HG02623 (cell line): ENCODE measurements around the gene SIGLEC7.

ENCODE experiments used
- ATAC-seq: cut with Tn5 transposase; IDR thresholded peaks from one replicate; pipeline ENCODE4 v1.9.1; 2021; ENCODE audit warnings: moderate library complexity; ENCODE audit not compliant: unreplicated experiment

SIGLEC7 gene

DNA sequence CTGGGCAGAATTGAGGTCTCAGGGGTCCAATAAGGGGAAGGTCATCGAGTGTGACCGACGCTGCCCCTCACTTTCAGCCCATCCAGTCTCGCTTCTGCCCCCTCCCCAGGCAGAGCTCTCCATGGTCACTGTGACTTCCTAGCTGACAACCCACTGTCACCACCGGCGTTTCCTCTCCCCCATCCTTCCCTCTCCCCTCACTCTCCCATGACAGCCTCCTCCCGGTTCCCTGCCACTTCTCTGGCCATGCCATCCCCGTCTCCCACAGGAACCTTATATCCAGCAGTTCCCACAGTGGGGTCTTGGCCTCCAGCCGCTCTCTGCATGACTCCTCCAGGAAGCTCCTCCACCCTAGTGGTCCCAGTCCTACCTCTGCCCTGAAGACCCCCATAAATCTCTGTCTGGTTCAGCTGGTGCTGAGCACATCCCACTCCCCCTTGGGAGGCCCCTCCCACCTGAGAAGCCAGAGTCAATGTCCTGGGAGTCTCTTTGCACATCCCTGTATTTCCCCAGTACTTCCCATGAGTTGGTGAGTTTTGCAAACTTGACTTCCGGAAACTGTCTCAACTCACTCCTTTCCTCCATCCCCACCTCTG is 58.1 kb downstream of the SIGLEC7 start:
- no peak for ATAC-seq

DNA sequence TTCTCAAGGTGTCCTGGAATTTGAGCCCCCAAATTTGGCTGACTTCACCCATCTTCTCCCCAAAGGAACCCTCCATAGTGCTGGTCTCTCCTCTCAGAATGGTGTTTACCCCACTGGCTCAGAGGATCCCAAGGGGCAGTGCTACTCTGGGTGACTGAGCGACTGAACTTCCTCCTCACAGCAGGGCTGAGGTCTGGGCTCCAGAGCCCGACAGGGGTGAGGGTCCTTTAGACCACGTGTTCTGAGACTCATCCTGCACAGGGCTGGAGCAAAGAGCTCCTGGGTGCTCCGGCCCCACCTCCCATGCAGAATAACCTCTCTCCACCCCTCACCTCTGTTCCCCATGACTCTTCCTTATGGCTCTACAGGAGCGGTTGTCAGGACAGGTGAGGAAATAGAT is 59.6 kb downstream of the SIGLEC7 start:
- ATAC-seq = no peak
